Breast epithelium (tissue), 3 donors: ENCODE measurements around the gene MORN1.

Experiments
- CTCF ChIP-seq, 3 donors: fragments of 450-650 bp; IDR thresholded peaks; one replicate each; pipeline ENCODE4 v1.5.1; 2016 to 2017; ENCODE audit warnings: antibody characterized with exemption in 3 of 3, mild to moderate bottlenecking in 3 of 3, moderate library complexity in 3 of 3
- POLR2A ChIP-seq: fragments of 450-650 bp; IDR thresholded peaks from one replicate; pipeline ENCODE4 v1.6.1; 2016; ENCODE audit warnings: antibody characterized with exemption, mild to moderate bottlenecking, moderate library complexity
- POLR2AphosphoS5 ChIP-seq, 3 donors: sonication (generic); formaldehyde crosslinking; IDR thresholded peaks; one replicate each; pipeline ENCODE4 v1.6.1; 2017; ENCODE audit warnings: antibody characterized with exemption in 3 of 3

GRCh38 chr1:2294725-2295078 lies 96.7 kb downstream of the MORN1 start:
- TF ChIP-seq POLR2A (no peak), CTCF (IDR thresholded peaks at IDR 0.05) (no peak), POLR2AphosphoS5 (IDR thresholded peaks at IDR 0.05) (no peak)
